ENCODE measurements around the gene HIP1R. TPM values are rescaled to one million over a fixed set of nuclear protein-coding genes. Genes with fewer than 3 reads are reported as not detected.

HIP1R gene
- total and polyA plus RNA-seq, 2 experiments from 2014 or later = 8.0 to 22.1 TPM

- no peak for TF ChIP-seq CTCF (conservative IDR thresholded peaks at IDR 0.05; ENCODE audit: low read depth in 2 of 2)
- no peak for TF ChIP-seq NANOG (IDR thresholded peaks at IDR 0.05; ENCODE audit: borderline replicate concordance)
These were observed 73.7 kb downstream of the HIP1R start (continued) for GRCh38 chr12:122908915-122909314.

GRCh38 chr12:122909442-122910288 is 74.4 kb downstream of the HIP1R start:
- Histone ChIP-seq H3K27ac (ENCODE audit: low read depth) (no peak overlapping the region), H3F3A (replicated peaks; ENCODE audit: low read depth) (no peaks in the 10 kb centered on the region), H3K4me3 (no peak overlapping the region), H2AFZ (no peak overlapping the region), H3K36me3 (ENCODE audit: insufficient read depth) (no peaks in the 10 kb centered on the region), H4K20me1 (replicated peaks; ENCODE audit: insufficient read depth) (no peaks in the 10 kb centered on the region; the same call in 1 of the 2 replicates), H3K9me2 (ENCODE audit: insufficient read depth) (no peaks in the 10 kb centered on the region), H3K4me1 (ENCODE audit: insufficient read depth) (peaks cover 5% of the 10 kb centered on the region), H3K79me2 (replicated peaks; ENCODE audit: insufficient read depth) (no peaks in the 10 kb centered on the region), H3K27me3 (ENCODE audit: insufficient read depth) (no peaks in the 10 kb centered on the region), H3K4me2 (peak overlapping the region; percentile 55)
- Mint-ChIP-seq H3K9me3 (no peaks in the 10 kb centered on the region; the same call in 2 of the 3 replicates), H3K4me1 (peaks cover 12% of the 10 kb centered on the region), H3K36me3 (ENCODE audit: low read depth) (no peaks in the 10 kb centered on the region), H3K4me3 (peak overlapping the region; percentile 23; the same call in 1 of the 3 replicates), H3K27ac (no peak overlapping the region; the same call in 1 of the 2 replicates), H3K27me3 (ENCODE audit: insufficient read depth, low read depth, poor library complexity) (peaks cover 5% of the 10 kb centered on the region)
- ATAC-seq (peak; percentile 91), DNase-seq (ENCODE audit: low spot score) (peak; percentile 45)
- TF ChIP-seq POLR2AphosphoS5 (IDR thresholded peaks at IDR 0.05; ENCODE audit: low read depth) = no peak

Other genes with a start within 250 kb of the HIP1R start
- gene HCAR2, start 132.1 kb upstream of the HIP1R start, total RNA-seq (2014; rRNA removed; shearing (Covaris generic)) = not detected in 2 replicates
- not detected in 2 replicates for gene HCAR2, start 132.1 kb upstream of the HIP1R start, polyA plus RNA-seq (2016; fragmentation: Nextera tagmentation; extraction: Ambion mirVana)
- not detected in 2 replicates for gene HCAR3, start 118.6 kb upstream of the HIP1R start, total RNA-seq (2014; rRNA removed; shearing (Covaris generic))
- not detected in 2 replicates for gene HCAR3, start 118.6 kb upstream of the HIP1R start, polyA plus RNA-seq (2016; fragmentation: Nextera tagmentation; extraction: Ambion mirVana)
- 0.17 TPM in 1 of 2 replicates, not detected in the other for gene HCAR1, start 104.6 kb upstream of the HIP1R start, total RNA-seq (2014; rRNA removed; shearing (Covaris generic))
- gene HCAR1, start 104.6 kb upstream of the HIP1R start, polyA plus RNA-seq (2016; fragmentation: Nextera tagmentation; extraction: Ambion mirVana) = 0.07 TPM in 1 of 2 replicates, not detected in the other
- gene DENR, start 82.6 kb upstream of the HIP1R start, total RNA-seq (2014; rRNA removed; shearing (Covaris generic)) = 55.2 and 55.8 TPM in 2 replicates
- gene DENR, start 82.6 kb upstream of the HIP1R start, polyA plus RNA-seq (2016; fragmentation: Nextera tagmentation; extraction: Ambion mirVana) = 129 and 130 TPM in 2 replicates
- 0.16 and 0.31 TPM in 2 replicates for gene CCDC62, start 60.9 kb upstream of the HIP1R start, total RNA-seq (2014; rRNA removed; shearing (Covaris generic))
- 0.13 and 0.61 TPM in 2 replicates for gene CCDC62, start 60.9 kb upstream of the HIP1R start, polyA plus RNA-seq (2016; fragmentation: Nextera tagmentation; extraction: Ambion mirVana)
- 10.4 and 10.9 TPM in 2 replicates for gene VPS37B, start 60.7 kb downstream of the HIP1R start, total RNA-seq (2014; rRNA removed; shearing (Covaris generic))
- gene VPS37B, start 60.7 kb downstream of the HIP1R start, polyA plus RNA-seq (2016; fragmentation: Nextera tagmentation; extraction: Ambion mirVana) = 6.7 and 6.8 TPM in 2 replicates
- gene ABCB9, start 131.0 kb downstream of the HIP1R start, total RNA-seq (2014; rRNA removed; shearing (Covaris generic)) = 7.0 and 7.7 TPM in 2 replicates
- gene ABCB9, start 131.0 kb downstream of the HIP1R start, polyA plus RNA-seq (2016; fragmentation: Nextera tagmentation; extraction: Ambion mirVana) = 1.2 and 1.4 TPM in 2 replicates
- 11.6 and 16.1 TPM in 2 replicates for gene OGFOD2, start 139.8 kb downstream of the HIP1R start, total RNA-seq (2014; rRNA removed; shearing (Covaris generic))
- gene OGFOD2, start 139.8 kb downstream of the HIP1R start, polyA plus RNA-seq (2016; fragmentation: Nextera tagmentation; extraction: Ambion mirVana) = 13.1 and 14.3 TPM in 2 replicates
- gene ARL6IP4, start 145.2 kb downstream of the HIP1R start, total RNA-seq (2014; rRNA removed; shearing (Covaris generic)) = 68.7 and 85.5 TPM in 2 replicates
- gene ARL6IP4, start 145.2 kb downstream of the HIP1R start, polyA plus RNA-seq (2016; fragmentation: Nextera tagmentation; extraction: Ambion mirVana) = 169 and 176 TPM in 2 replicates

Measured in GM23338 (cell line).